ENCODE data around the gene CDK6. TPM values are rescaled to one million over a fixed set of nuclear protein-coding genes. Genes with fewer than 3 reads are reported as not detected.
"Not testable (repeated sequence)": the region's sequence is repeated elsewhere in the genome, so short reads cannot be mapped to it uniquely, and the experiment has no call there.

CDK6 gene
- total and polyA plus RNA-seq, 4 donors: 3.3 to 35.0 (median 12.0) TPM

- no peak for TF ChIP-seq CTCF (IDR thresholded peaks at IDR 0.05; ENCODE audit: low read depth, low read length, missing input control)
- no peak for TF ChIP-seq RAD21 (IDR thresholded peaks at IDR 0.05)
- no peak for TF ChIP-seq ZBTB33 (IDR thresholded peaks at IDR 0.05)
- no peak for TF ChIP-seq EGR1 (IDR thresholded peaks at IDR 0.05; ENCODE audit: low read depth in 2 of 2)
- TF ChIP-seq HNF4A (conservative IDR thresholded peaks at IDR 0.05): no peak
- TF ChIP-seq HNF4G (IDR thresholded peaks at IDR 0.05): no peak
- no peak for TF ChIP-seq YY1 (IDR thresholded peaks at IDR 0.05)
Measured at GRCh38 chr7:92761391-92762097, 74.8 kb downstream of the CDK6 start (continued).

GRCh38 chr7:92758796-92759431 lies 77.5 kb downstream of the CDK6 start:
- DNase-seq (ENCODE audit: low spot score): no peak
- 90% methylated on average over 2 of the region's 2 CpGs for WGBS
- TF ChIP-seq TAF1 (conservative IDR thresholded peaks at IDR 0.05): no peak
- TF ChIP-seq RXRA (IDR thresholded peaks at IDR 0.05): no peak
- no peak for TF ChIP-seq SP1 (IDR thresholded peaks at IDR 0.05)
- no peak for TF ChIP-seq JUND (IDR thresholded peaks at IDR 0.05)
- no peak for TF ChIP-seq FOXA1 (IDR thresholded peaks at IDR 0.05)
- no peak for TF ChIP-seq CTCF (IDR thresholded peaks at IDR 0.05; ENCODE audit: low read depth, low read length, missing input control)
- no peak for TF ChIP-seq ATF3 (IDR thresholded peaks at IDR 0.05)

GRCh38 chr7:92757311-92757910 lies 79.0 kb downstream of the CDK6 start:
- not testable (repeated sequence) for H3K9me3 ChIP-seq (ENCODE audit: control insufficient read depth in 4 of 4, low read length in 3 of 4); H3K4me1 ChIP-seq (ENCODE audit: control insufficient read depth in 4 of 4, insufficient read depth in 4 of 4, low read length in 3 of 4); H3K4me3 ChIP-seq (ENCODE audit: low read depth in 1 of 3, low read length in 3 of 3); H3K27ac ChIP-seq (ENCODE audit: low read depth in 1 of 2, low read length in 2 of 2); H3K9ac ChIP-seq (ENCODE audit: low read depth in 1 of 2, low read length in 2 of 2); DNase-seq (ENCODE audit: low spot score); H3K36me3 ChIP-seq (ENCODE audit: control insufficient read depth in 4 of 4, insufficient read depth in 3 of 4, low read depth in 1 of 4, low read length in 3 of 4); H3K27me3 ChIP-seq (ENCODE audit: control insufficient read depth in 4 of 4, insufficient read depth in 4 of 4, low read length in 3 of 4)
- WGBS: 90% methylated on average over 3 of the region's 3 CpGs

More at GRCh38 chr7:92758796-92759431, 77.5 kb downstream of the CDK6 start:
- H3K4me1 ChIP-seq (ENCODE audit: control insufficient read depth in 4 of 4, insufficient read depth in 4 of 4, low read length in 3 of 4): peaks cover 0 to 1% (median 0%) of the 10 kb centered on the region in 4 donors
- no peak overlapping the region for H3K27ac ChIP-seq (ENCODE audit: low read depth in 1 of 2, low read length in 2 of 2)
- no peak overlapping the region for H3K4me3 ChIP-seq (ENCODE audit: low read depth in 1 of 3, low read length in 3 of 3)
- H3K36me3 ChIP-seq (ENCODE audit: control insufficient read depth in 4 of 4, insufficient read depth in 3 of 4, low read depth in 1 of 4, low read length in 3 of 4): no peaks in the 10 kb centered on the region
- no peak overlapping the region for H3K9ac ChIP-seq (ENCODE audit: low read depth in 1 of 2, low read length in 2 of 2)
- no peaks in the 10 kb centered on the region for H3K9me3 ChIP-seq (ENCODE audit: control insufficient read depth in 4 of 4, low read length in 3 of 4)
- H3K27me3 ChIP-seq (ENCODE audit: control insufficient read depth in 4 of 4, insufficient read depth in 4 of 4, low read length in 3 of 4): no peaks in the 10 kb centered on the region

All from liver (tissue), 9 donors.